ENCODE results near the gene LIPG.

LIPG gene

GRCh38 chr18:49640741-49641140, 78.9 kb downstream of the LIPG start:
- no peak for DNase-seq

GRCh38 chr18:49645196-49645595, 83.3 kb downstream of the LIPG start:
- no peak for DNase-seq

GRCh38 chr18:49645841-49646351, 84.0 kb downstream of the LIPG start:
- DNase-seq: no peak

GRCh38 chr18:49646873-49647272, 85.0 kb downstream of the LIPG start:
- DNase-seq: no peak

- peak; percentile 47 for DNase-seq
Observed at GRCh38 chr18:49647496-49648168, 85.8 kb downstream of the LIPG start.

GRCh38 chr18:49648326-49648725, 86.5 kb downstream of the LIPG start:
- DNase-seq: peak; percentile 84
